ENCODE results near the gene NXF1.

DNA sequence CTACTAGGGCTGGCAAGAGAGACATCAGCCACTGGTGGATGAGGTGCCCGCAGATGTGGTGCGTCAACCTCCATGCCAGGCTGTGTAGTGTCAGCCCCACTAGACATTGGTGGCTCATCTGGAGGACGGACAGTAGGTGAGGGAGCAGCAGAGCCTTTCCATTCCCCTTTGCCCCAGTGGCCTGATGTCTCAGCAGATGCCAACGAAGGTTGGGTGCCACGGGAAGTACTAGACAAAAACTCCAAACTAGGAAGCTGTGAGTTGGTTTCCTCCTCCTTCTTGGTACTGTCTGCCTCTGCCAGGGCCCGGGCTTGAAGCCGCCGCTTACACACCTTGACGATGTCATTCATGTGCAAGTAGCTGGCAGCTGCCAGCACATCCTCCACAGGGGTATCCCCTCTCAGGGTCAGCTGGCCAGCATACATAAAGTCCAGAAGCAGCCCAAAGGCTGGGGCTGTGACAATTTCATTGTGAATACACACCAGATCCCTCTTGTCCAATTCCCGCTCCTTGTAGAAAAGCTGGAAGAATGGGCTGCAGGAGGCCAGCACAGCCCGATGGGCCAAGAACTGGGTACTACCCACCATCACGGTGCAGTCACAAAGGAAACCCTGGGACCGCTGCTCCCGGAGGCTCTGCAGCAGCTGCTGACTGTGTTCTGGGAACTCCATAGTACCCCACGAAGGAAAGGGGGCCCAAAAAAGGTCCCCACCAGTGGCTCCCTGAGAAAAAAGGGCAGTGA lies 52.1 kb downstream of the NXF1 start:
- TF ChIP-seq, protein P1, sequence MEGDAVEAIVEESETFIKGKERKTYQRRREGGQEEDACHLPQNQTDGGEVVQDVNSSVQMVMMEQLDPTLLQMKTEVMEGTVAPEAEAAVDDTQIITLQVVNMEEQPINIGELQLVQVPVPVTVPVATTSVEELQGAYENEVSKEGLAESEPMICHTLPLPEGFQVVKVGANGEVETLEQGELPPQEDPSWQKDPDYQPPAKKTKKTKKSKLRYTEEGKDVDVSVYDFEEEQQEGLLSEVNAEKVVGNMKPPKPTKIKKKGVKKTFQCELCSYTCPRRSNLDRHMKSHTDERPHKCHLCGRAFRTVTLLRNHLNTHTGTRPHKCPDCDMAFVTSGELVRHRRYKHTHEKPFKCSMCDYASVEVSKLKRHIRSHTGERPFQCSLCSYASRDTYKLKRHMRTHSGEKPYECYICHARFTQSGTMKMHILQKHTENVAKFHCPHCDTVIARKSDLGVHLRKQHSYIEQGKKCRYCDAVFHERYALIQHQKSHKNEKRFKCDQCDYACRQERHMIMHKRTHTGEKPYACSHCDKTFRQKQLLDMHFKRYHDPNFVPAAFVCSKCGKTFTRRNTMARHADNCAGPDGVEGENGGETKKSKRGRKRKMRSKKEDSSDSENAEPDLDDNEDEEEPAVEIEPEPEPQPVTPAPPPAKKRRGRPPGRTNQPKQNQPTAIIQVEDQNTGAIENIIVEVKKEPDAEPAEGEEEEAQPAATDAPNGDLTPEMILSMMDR (IDR thresholded peaks at IDR 0.05): no peak
- TF ChIP-seq POLR2AphosphoS5 (IDR thresholded peaks at IDR 0.05) (no peak), EP300 (IDR thresholded peaks at IDR 0.05) (no peak)
